GM21367 (cell line): ENCODE data around the gene NCS1.

Experiments
- ATAC-seq: cut with Tn5 transposase; IDR thresholded peaks from one replicate; pipeline ENCODE4 v1.9.1; 2021; ENCODE audit not compliant: unreplicated experiment

NCS1 gene

DNA sequence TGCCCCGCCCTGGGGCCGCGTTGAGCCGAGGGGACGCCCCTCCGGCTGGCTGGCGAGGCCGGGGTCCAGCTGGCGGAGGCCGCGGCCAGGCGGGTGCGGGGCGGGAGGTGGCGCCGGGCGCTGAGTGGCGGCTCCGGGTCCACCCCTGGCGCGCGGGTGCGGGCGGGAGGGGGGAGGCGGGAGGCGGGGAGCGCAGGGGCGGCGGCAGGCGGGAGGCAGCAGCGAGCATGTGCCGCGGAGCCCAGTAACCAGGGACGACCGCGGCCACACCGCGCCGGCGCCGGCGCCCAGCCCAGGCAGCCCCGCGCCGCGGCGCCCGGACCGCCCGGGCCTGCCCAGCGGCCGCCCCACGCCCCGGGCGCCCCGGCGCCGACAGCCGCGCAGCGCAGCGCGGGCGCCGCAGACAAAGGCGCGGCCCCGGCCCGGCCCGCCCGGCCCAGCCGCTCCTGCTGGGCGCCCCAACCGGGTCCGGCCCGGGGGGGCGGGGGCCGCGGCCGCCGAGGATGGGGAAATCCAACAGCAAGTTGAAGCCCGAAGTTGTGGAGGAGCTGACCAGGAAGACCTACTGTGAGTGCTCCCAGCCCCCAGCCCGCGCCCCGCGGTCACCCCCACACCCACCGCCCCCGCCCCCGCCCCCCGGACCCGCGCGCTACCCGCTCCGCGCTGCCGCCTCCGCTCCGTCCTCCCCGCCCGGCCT lies at the start of gene NCS1:
TSS of gene NCS1 (plus strand) at position 244 of the 697 bp plus-strand sequence. CDS start at position 504, 260 bp downstream.
- ATAC-seq: no peak

DNA sequence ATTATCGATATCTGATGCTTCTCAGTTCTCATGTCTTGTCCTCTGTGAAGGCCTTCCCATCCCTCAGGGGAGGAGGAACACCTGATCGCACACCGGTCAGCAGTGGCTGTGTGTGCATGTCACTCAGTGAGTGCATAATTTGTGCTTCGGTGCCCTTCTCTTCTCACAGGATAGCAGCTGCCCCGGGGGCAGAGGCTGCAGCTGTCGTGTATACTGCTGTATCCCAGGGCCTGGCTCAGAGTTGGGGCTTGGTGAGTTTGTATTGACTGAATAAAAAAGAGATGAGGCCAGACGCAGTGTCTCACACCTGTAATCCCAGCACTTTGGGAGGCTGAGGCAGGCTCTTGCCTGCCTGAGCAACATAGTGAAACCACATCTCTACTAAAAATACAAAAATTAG lies 49.7 kb upstream of the NCS1 start:
- no peak for ATAC-seq

DNA sequence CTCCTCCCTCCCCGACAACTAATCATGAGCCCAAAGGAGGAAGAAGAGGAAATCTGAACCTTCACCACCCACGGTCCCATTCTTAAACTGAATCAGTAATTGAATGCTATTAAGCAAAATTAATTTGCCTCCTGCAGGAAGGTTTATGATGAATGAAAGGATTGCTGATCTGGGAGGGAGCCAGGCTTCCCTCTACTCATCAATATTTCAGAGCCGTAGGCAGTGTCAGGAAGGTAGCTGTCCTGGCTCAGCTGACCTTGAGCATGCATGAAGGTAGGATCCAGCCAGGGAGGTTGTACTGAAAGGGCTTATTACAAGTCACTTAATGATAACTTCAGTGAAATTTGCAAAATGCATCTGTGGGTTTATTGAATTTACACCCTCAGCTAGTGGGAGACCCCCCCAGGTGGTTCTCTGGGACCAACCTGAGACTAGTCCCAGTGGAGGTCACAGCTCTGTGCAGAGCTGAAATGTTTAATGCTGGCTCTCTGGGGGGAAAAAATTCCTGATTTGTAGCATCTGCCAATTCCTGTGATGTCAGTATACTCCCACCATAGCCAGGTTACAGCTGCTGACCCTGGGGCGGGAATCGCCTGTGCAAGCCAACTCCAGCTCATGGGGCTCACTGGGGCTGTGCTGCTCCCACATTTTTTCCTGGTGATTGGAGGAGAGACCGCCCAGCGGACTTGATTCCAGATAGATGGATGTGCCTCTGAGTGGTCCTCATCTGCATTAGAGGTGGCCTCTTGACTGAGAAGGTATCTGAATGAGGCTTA lies 47.9 kb upstream of the NCS1 start:
- ATAC-seq: no peak

DNA sequence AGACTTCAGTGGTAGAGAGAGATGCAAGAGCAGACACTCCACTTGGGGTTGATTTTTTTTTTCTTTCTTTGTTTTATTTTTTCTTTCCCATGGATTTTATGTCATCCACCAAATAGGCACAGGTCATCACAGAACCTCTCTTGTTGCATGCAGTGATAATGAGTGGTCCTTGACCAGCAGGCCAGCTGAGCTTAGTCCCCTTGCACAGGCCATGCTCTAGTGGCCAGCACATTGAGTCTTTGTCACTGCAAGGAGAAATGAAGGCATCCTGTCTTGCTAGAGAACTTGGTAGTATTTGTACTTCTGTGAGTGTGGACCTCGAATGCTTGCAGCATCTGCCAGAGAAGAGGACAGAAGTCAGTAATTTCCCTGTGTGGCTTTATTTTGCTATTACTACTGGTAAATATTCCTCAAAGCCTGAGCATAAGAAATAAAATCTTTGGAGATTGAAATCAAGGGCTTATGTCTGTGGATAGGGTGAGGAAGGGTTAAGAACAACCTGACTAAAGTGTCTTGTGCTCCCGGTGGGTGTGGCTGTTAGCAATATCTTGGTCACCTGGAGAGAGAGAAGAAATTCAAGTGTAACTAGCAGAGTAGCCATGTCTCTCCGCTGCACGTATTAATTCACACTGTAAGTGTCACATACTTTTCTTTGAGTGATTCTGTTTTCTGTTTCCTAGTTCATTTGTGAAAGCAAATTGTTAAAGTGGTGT lies 45.3 kb upstream of the NCS1 start:
- no peak for ATAC-seq

DNA sequence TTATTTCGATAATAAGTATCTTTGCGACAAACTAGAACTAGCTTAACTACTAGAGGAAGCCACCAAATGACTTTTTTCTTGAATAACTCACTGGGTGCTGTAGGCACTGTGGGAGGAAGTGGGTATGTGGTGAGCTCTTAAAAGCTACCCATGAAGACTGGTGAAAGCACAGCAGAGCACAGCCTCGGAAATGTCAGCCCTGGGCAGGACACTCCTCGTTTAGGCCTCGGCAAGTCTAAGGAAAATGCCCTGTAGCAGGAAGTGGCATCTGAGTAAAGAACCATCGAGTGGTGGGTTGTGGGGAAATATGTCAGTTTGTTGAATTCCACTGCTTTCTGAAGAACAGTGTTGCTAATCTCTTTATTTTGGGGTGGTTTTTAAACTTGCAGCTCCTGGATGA lies 44.0 kb upstream of the NCS1 start:
- peak; percentile 44 for ATAC-seq

DNA sequence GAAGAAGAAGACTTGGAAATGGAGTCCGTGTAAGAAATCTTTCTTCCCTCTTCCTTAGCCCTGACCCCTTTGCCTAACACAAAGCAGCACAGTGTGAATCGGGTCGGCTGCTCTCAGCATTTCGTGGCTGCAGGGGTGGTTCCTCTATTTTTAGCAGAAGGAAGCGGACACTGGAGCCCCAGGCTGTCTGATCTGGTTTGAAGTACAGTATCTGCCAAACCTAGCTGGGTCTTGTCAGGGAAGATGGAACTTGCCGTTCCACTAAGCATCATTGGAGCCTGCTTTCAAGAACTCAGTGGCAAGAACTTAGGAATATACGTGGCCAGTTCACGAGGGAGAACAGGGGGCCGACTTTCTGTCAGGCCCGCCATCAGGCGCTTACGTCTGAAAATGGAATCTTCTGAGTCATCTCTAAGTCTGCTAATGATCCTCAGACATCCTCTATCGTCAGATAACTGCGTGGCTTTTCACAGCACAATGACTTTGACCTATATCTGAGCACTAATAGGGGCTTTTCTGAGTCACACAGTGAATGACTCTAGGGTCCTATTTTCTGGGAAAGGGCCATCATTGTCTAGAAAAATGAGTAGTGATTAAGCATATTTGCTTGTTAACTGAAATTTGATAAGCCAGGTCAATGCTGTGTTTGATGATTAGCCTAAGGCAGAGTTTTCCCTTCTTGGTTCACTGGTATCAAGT lies 43.3 kb upstream of the NCS1 start:
- ATAC-seq: peak; percentile 40

DNA sequence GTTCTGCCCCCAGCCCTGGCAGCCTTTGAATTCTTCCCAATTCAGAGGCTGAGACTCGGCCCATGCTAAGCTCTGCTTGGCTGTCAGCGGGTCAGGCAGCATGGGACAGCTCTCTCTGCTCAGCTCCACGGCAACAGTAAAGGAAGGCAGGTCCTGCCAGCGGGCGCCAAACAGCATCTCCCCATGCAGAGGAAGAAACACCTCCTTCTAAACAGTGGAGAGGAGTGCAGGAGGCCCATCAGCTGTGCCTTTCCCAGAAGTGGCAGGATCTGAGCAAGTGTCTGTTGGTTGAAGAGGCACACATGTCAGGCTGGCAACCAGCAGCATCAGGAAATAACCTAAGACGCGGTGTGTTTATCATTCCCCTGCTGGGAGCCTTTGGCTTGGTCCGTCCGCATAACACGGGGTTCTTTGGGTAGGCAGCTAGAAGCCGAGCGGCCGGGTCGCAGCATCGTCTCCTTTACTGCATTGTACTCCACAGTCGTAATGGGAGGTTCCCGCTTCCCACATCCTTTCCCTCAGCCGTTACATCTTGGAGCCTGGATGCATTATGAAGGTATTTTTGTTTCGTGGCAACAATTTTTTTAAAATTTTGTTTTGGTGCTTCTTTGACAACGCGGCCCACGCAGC lies 42.7 kb upstream of the NCS1 start:
- no peak for ATAC-seq

DNA sequence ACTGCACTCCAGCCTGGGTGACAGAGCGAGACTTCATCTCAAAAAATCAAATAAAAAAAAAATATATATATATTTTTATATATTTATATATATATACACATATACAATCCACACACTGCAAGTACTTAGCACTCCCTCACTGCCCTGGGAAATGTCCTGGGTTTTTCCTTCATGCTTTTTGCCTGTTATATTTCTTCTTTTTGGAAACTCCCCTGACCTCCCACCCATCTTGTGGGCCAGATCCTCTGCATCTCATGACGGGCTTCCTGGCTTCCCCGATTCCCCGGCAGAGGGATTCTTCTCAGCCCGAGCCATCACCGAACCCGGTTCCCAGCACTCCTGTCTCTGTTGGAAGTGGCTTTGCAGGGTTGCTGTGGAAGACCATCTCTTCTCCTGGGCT lies 39.5 kb upstream of the NCS1 start:
- ATAC-seq: no peak

DNA sequence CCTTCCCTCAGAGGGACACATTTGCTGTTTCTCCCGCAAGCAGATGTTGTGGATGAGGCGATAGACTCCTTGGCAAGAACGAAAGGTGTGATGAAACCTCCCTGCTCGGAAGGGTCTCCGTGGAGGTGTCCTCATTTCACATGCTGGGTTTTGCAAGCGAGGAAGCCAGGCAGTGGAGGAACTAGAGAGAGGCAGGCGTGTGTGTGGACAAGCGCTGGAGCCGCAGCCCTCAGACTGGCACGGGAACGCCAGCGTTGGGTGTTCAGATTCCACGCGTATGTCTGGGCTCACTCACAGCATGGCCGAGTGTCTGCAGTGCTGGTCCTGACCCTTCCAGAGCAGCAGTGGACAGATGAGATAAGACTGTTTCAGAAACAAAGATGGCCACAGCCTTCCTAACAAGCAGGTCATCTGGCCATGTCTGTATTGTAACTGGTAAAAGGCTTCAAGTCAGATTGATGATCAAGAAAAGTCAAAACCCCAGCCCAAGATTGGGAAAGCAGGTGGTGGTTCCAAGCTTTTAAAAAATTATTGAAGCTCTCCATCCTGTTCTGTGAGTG lies 35.0 kb upstream of the NCS1 start:
- no peak for ATAC-seq

DNA sequence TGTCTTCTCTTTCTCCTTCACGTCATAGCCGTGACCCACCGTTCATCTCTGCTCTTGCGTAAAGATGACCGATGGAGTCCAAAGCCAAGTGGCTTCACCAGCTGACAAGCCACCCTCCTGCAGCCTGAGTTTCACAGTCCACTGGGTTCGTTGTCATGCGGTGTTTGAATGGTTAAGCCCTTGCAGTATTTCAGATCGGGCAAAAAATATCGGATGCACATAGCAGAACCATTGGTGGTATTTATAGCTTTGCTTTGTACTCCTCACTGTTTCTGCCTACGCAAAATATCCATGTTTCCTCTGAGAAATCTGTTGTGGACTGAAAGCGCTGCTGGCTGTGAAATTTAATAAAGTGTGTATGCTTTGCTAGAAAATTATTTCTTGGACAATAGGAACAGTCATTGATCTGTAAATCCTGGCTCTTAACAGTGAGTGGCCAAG lies 34.5 kb upstream of the NCS1 start:
- ATAC-seq: no peak

DNA sequence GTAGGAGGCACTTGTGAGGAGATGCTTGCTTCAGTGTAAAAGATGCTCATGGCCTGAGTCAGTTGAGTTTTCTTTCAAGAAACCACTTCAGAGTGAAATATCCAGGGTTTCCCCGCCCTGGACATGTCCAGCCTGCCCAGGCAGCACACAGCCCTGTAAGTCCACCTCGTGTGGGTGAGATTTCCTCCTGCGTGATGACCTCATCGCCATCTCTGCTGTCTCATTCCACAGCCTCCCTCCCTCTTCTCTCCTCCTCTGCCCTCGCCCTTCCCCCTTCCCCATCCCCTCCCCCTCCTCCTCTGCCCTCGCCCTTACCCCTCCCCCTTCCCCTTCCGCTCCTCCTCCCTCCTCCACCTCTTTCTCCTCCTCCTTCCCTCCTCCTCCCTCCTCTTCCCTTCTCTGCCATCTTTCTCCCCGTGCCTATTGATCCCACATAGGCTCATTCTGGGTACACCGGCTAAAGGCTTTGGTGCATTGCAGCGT lies 34.0 kb upstream of the NCS1 start:
- no peak for ATAC-seq

DNA sequence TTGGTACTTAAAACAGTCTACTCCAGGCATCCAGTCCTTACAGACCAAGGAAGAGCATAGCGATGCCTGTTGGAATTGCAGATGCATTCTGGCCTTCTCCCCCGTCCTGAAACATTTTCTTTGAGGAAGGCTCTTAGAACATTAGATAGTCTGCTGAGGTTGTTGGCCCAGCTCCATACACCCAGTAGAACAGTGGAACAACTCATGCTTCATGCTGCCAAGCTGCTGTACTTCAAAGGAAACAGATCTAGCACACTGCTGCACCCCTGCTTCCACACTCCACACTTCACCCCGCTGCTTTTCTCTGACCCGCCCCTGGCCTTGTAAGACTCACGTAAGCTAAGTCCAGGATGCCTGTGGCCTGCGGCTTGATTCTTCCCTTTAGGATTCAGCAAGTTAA lies 33.4 kb upstream of the NCS1 start:
- ATAC-seq: no peak

DNA sequence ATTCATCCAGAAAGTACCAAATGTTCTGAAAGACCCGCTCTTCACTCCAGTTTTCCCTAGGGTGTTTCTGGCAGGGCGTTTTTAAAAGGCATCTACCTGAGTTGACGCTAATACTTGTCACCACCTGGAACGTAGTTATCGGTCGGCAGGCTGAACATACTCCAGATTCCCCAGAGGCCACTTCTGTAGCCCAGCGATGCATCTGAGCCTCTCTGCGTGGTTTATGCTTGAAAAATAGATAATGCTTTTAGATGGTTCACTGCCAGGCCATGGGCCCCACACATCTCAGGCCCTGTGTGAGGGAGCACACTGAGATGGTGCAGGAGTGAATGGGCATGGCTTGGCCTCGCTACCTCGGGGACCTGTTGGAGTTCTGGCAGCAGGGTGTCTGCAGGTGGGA lies 33.0 kb upstream of the NCS1 start:
- no peak for ATAC-seq

DNA sequence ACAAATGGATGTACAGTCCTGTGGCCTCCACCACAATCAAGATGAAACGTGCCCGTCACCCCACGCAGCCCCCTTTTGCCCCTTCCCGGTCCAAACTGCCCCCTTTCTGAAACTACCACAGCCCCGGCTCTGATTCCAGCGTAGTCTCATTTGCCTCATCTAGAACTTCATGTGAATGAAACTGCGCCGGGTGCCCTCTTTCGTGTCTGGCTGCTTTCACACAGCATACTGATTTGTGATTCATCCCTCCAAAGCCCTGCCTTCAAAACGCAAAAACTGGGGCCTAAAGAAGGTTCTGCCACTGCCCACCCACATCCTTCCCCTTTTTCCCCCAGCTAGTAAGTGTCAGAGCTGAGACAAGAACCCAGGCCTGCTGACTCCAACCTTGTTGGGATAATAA lies 31.5 kb upstream of the NCS1 start:
- no peak for ATAC-seq

DNA sequence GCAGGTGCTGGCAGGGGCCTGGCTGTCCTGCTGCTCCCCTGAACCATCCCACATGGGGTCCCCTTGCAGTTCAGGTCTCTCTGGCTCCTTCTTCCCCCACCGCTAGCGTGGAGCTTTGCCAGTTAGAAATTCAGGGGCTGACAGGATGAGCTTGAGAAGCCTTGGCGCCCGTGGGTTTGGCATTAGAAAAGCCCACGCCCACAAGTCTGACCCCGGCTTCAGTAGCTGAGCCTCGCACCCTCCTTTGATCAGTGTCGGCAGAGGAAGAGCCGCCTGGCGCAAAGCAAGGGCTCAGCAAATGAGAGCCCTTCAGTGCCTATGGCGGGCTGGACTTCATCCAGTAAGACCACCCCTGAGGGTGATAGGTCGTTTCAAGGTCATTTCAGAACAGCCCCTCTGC lies 30.1 kb upstream of the NCS1 start:
- no peak for ATAC-seq

DNA sequence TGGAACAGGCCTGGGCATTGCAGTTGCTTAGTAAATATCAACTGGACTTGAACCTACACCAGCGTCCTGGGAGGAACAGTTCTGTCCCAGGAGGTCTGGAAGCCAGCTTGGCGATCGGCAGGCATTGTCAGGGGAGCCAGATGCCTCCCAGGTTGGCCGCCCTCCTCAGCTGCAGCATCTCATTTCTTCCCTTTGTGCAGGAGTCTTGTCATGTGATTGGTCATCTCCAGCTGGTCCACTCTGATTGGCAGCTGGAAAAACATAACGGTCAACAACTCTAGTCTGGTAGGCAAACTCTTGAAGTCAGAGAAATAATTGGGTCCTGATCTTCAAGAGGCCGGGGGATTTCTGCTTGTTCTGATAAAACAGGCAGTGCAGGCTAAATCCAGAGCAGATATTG lies 29.6 kb upstream of the NCS1 start:
- ATAC-seq: no peak

DNA sequence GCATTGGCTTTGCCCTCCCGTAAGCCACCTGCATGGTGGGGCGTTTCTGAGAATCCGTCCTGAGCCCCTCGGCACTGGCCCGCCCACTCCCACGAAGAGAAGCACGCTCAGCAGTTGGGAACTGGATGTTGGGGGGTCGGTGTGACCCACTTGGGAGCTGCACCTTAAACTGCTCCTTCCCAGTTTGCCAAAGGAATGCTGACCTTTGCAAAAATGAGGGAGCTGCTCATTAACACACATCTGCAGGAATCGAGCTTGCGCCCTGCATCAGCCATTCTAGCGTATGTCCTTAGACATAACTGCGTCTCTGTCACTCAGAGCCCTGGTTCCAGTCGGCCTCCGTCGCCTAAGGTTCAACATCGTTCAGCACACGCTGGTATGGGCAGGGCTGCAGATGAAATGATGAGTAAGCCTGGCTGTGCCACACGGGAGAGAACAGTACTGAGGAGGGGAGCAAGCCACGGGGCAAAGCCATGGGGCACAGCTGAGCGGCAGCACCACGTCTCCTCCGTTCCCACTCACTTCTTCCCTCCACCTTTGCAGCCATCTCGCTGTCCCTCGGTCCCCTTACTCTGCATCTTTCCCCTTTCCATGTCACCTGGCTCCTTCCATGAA lies 28.8 kb upstream of the NCS1 start:
- no peak for ATAC-seq

DNA sequence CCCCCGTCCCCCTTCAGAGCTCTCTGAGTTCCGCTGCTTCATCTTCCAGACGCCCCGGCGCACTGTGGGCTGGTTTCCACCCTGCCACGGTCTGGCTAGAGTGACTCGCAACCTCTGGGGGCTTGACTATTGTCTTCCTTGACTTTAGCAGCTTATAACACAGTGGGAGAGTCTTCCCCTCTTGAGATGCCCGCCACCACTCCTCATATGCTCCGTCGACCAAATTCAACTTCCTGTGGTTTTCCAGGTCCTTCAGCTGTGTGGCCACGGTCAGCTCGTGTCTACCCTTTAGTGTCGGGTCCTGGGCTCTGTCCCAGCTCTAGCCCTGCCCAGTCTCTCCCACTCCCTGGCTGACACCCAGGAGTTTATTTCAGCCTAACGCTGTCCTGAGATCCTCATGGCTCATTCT lies 28.2 kb upstream of the NCS1 start:
- ATAC-seq: no peak

DNA sequence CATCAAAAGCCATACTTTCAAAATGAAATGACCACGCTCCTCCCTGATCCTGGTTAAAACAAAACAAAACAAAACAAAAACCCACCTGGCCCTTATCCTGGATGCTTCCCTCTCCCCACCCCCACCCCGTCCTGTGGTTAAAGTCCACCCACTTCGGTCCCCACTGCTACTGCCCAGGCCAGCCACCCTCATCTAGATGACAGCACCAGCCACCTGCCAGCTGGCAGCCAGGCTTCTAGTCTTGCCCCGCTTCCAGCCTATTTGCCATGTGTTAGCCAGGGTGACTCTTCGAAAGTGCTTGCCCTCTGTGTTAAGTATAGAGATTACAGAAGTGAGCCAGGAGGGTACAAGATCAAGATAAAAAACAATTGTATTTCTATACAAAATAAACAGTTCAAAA lies 27.5 kb upstream of the NCS1 start:
- no peak for ATAC-seq

DNA sequence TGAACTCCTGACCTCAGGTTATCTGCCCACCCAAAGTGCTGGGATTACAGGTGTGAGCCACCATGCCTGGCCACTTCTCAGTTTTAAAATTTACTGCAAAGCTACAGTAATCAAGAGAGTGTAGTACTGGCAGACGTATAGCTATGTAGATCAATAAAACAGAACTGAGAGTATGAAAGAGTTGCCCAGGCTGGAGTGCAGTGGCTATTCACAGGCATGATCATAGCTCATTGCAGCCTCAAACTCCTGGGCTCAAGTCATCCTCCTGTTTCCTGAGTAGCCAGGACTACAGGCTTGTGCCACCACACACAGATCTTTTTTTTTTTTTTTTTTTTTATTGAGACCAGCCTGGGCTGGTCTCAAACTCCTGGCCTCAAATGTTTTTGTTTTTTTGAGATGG lies 26.5 kb upstream of the NCS1 start:
- no peak for ATAC-seq
